GM19193 (cell line): ENCODE data around the gene GGCT.

ENCODE experiments used
- POLR2A ChIP-seq: IDR thresholded peaks from 4 replicates; pipeline ENCODE4 v1.6.1; 2011; ENCODE audit not compliant: insufficient read depth, insufficient read length; ENCODE audit errors: extremely low read depth

Gene GGCT

DNA sequence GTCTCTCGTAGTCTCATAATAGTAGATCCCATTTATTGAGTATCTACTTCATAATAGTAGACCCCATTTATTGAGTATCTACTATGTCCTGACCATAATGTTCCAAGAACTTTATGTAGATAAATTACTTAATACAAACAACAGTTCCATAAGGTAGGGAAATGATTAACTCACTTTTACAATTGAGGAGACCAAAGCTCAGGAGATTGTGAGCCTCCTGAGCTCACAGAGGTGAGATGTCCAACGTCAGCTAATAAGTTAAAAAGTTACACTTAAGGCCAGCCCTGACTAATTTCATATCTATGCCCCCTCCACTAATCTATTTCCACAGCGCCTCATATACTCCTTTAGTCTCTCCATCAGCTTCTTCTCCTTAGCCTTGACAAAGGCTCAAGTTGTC is 17.5 kb upstream of the GGCT start:
- TF ChIP-seq POLR2A = no peak

GRCh38 chr7:30521532-30521931 is 16.9 kb upstream of the GGCT start:
- TF ChIP-seq POLR2A = no peak

DNA sequence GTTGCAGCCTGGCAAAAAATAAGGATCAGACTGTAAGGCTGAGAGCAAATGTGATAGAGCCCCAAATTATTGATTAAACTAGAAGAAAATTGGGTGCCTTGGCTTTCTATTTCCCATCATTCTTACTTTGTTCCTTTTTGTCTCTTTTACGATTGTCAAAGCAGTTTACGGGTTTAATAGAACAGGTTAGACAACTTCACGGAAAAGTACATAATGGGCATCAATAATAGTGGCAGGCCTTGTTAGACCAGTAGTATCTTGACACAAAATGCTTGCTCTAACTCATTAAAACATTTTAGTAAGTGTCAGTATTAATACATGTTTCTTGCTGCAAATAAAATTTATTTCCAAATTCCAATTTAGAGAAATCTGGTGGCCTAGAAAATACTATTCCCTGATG is 14.5 kb upstream of the GGCT start:
- TF ChIP-seq POLR2A = no peak

DNA sequence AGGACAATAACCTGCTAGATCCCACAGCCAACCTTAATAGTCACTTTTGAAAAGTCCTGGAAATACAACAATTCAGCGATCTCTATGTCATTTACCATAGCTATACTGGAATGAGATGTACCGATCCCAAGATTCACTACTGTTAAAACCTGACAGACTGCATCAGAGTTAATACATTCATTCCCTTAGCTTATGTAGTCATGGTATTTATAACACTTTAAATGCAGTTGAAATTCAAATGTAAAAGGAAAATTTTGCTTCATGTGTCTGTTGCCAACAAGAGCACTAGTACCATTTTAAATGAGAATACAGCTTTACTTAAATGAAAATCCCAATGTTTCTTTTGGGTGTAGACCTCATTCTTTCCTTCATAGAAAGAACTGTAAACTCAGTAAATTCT is 11.1 kb upstream of the GGCT start:
- TF ChIP-seq POLR2A = no peak

DNA sequence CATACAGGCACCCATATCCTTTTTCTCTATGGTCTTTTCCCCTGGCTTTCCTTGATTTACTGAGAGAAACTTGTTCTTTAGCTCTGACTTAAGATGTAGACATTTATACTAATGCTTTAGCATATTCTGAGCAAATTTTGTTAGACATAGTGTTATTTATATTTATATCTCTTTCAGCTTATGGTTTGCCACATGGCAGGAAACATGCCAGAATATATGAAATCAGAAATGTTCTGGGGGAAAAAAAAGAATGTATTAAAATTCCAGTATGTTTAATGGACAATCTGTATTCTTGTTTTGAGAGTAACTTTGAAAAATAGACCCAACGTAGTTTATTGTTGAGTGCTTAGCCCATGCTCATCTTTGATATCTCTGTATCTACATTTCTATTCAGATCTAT is 10.1 kb upstream of the GGCT start:
- TF ChIP-seq POLR2A = no peak

GRCh38 chr7:30514177-30514576 is 9.5 kb upstream of the GGCT start:
- no peak for TF ChIP-seq POLR2A

GRCh38 chr7:30513762-30514161 is 9.1 kb upstream of the GGCT start:
- TF ChIP-seq POLR2A = no peak

- no peak for TF ChIP-seq POLR2A
These were observed 7.5 kb upstream of the GGCT start for GRCh38 chr7:30511973-30512662.

GRCh38 chr7:30511494-30511893 is 6.9 kb upstream of the GGCT start:
- TF ChIP-seq POLR2A = no peak

DNA sequence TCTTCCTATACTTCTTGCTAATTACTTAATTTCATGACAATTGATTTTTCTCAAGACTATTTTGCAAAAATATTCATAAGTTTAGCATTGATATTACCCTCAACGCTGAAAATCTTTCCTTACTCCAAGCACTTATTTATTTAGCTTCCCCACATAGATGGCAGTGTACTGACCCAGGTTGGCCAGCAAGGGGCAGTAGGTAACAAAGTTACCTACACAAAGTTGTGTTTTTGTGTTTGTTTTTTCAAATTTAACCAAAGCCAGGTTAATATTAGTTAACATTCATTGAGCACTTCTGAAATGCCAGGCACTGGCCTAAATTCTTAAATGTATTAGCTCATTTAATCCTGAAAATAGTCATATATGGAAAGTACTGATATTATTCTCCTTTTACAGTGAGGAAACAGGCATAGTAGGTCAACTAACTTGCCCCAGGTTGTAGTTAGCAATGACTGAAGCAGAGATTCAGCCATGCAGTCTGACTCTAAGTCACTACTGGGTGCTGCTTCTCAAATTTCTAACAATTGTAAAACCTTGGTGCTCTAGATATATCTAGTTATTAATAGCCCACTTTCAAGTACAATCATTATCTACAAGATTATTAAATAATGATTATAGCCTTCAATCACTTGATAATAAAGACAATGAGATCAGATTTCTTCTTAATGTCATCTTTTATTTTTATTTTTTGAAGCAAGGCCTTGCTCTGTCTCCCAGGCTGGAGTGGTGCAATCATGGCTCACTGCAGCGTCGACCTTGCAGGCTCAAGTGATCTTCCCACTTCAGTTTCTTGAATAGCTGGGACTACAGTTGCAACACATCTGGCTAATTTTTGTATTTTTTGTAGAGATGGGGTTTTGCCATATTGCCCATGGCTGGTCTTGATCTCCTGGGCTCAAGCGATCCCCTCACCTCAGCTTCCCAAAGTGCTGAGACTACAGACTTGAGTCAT is 5.8 kb upstream of the GGCT start:
- TF ChIP-seq POLR2A = no peak

DNA sequence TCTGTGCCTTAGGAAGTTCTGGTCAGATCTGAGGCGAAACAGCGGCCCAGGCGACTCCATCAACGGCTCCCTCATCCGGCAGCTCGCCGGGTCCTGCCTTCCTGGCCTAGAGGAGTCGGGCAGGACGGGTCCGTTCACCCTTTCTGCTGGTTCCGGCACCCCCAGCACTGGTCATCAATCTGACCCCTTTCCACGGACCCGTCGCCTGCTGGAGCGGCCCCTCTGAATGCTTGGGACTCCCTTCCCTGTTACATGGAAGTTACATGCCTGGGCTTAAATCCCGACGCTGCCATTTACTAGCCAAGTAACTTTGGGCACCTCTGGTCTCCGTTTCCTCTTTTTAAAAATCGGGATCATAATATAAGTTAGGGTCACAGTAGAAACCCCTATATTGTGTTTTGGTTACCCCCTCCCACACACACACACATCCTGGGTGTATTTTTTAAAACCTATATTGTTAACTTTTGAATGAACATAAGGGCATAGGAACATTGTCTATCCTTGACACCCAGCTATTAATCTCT is 607 bp upstream of the GGCT start:
- TF ChIP-seq POLR2A = no peak

- TF ChIP-seq POLR2A = no peak
These were observed 1.1 kb downstream of the GGCT start for GRCh38 chr7:30503274-30504212.

DNA sequence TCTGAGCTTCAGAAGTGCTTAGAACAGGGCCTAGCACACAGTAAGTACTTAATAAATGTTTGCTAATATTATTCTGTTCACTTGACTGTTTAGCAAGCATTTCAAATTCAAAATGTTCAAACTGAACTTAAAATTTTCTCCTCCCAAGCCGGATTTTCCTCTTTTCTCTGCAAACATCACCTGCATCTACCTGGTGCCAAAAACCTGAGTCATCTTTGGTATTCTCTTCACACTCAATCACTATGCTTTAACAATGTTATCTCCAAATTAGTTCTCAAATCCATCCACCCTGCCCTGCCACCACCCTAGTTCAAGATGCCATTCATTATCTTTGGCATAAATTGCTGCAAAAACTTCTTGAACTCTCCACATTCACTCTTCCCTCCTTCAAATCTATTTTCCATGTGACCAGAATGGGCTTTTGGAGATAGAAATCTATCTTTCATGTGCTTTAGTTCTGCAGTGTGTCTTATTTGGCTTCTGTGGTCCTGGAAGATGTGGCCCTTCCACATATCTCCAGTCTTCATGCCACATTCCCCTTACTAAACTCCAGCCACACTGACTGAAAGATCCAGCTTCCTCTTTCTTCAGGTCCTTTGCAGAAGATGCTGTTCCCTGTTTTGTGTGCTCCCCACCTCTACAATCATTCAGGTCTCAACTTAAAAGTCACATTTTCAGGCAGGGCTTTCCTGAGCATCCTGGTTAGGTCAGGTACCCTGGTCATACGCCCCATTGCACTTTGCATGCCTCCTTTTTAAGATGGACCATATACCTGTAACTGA is 2.0 kb downstream of the GGCT start:
- no peak for TF ChIP-seq POLR2A

- no peak for TF ChIP-seq POLR2A
These were observed 3.4 kb downstream of the GGCT start for GRCh38 chr7:30501264-30501663.

- TF ChIP-seq POLR2A = no peak
These were observed 11.4 kb downstream of the GGCT start for GRCh38 chr7:30493228-30493627.

DNA sequence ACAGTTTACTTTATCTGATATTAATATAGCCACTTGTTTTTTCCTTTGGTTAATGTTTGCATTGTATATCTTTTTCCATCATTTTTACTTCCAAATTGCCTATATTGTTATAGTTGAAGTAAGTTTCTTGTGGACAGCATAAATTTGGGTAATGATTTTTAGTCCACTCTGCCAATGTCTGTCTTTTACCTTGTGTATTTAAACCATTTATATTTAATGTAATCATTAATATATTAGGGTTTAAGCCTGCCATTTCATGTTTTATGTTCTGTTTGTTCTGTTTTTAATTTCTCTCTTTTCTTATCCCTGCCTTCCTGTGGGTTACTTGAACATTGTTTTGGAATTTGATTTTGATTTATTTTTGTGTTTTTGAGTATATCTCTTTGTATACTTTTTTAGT is 13.2 kb downstream of the GGCT start:
- TF ChIP-seq POLR2A = no peak
